ENCODE results near the gene CERS4.

The CERS4 gene

GRCh38 chr19:8208922-8209461, at the start of gene CERS4:
CERS4 (plus strand) TSS chr19:8209370; CDS start chr19:8251077, 41,707 bp downstream.
- H3K9ac ChIP-seq (ENCODE audit: low read length), result peak within 1 kb of the TSS; percentile 73
- TF ChIP-seq EZH2phosphoT487 (conservative IDR thresholded peaks at IDR 0.05; ENCODE audit: low read length), result no peak
- TF ChIP-seq, protein P1, sequence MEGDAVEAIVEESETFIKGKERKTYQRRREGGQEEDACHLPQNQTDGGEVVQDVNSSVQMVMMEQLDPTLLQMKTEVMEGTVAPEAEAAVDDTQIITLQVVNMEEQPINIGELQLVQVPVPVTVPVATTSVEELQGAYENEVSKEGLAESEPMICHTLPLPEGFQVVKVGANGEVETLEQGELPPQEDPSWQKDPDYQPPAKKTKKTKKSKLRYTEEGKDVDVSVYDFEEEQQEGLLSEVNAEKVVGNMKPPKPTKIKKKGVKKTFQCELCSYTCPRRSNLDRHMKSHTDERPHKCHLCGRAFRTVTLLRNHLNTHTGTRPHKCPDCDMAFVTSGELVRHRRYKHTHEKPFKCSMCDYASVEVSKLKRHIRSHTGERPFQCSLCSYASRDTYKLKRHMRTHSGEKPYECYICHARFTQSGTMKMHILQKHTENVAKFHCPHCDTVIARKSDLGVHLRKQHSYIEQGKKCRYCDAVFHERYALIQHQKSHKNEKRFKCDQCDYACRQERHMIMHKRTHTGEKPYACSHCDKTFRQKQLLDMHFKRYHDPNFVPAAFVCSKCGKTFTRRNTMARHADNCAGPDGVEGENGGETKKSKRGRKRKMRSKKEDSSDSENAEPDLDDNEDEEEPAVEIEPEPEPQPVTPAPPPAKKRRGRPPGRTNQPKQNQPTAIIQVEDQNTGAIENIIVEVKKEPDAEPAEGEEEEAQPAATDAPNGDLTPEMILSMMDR (IDR thresholded peaks at IDR 0.05; ENCODE audit: insufficient read depth, low read length, poor library complexity, severe bottlenecking), result no peak
- H3F3A ChIP-seq (ENCODE audit: insufficient read depth), result peaks cover 4% of the 10 kb centered on the region; the same call in 1 of the 2 replicates
- H2AFZ ChIP-seq (ENCODE audit: low read depth, low read length, severe bottlenecking), result peak within 1 kb of the TSS; percentile 28
- H3K4me2 ChIP-seq (ENCODE audit: low read depth, low read length, poor library complexity, severe bottlenecking), result peak within 1 kb of the TSS; percentile 70
- H4K20me1 ChIP-seq (ENCODE audit: low read depth, low read length), result no peaks in the 10 kb centered on the region
- no peaks in the 10 kb centered on the region for H3K36me3 ChIP-seq (ENCODE audit: low read length)
- H3K27me3 ChIP-seq (ENCODE audit: low read length), result no peaks in the 10 kb centered on the region
- H3K27ac ChIP-seq (ENCODE audit: low read depth, low read length), result peak within 1 kb of the TSS; percentile 65
- H3K9me2 ChIP-seq (replicated peaks; ENCODE audit: insufficient read depth, low read length), result no peaks in the 10 kb centered on the region
- H3K4me3 ChIP-seq (ENCODE audit: insufficient read depth, low read length, poor library complexity, severe bottlenecking), result peak within 1 kb of the TSS; percentile 58
- H3K79me2 ChIP-seq (ENCODE audit: insufficient read depth, low read length), result peaks cover 15% of the 10 kb centered on the region; the same call in 1 of the 2 replicates
- no peaks in the 10 kb centered on the region for H3K9me3 ChIP-seq (ENCODE audit: insufficient read depth, low read length)

DNA sequence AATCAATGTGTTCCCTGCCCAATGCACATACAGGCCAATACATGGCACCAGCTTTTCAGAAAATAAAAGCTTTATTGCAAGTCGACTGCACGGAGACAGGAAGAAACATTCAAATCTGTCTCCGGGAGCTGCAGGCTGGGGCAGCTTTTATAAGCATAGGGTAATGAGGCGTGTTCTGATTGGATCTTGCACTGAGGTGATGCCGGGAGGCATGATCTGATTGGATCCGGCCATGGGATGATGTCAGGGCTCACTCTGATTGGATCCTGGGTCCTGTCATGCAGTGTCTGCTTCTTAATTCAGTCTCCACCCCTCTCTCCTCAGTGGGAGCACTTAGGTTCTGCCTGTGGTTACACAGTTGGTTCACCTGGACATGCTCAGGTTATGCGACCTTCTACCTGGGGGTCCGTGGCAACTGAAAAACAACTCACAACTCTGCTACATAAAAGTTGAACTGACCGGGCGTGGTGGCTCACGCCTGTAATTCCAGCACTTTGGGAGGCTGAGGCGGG, 48.0 kb upstream of the CERS4 start:
- H3K4me3 ChIP-seq (ENCODE audit: insufficient read depth, low read length, poor library complexity, severe bottlenecking), result no peak overlapping the region
- H3K27ac ChIP-seq (ENCODE audit: low read depth, low read length), result no peak overlapping the region
- H3K79me2 ChIP-seq (ENCODE audit: insufficient read depth, low read length), result no peaks in the 10 kb centered on the region
- no peaks in the 10 kb centered on the region for H4K20me1 ChIP-seq (ENCODE audit: low read depth, low read length)
- H3K9me3 ChIP-seq (ENCODE audit: insufficient read depth, low read length), result no peaks in the 10 kb centered on the region
- no peaks in the 10 kb centered on the region for H3K9me2 ChIP-seq (replicated peaks; ENCODE audit: insufficient read depth, low read length)
- no peaks in the 10 kb centered on the region for H3K27me3 ChIP-seq (ENCODE audit: low read length)
- H3K9ac ChIP-seq (ENCODE audit: low read length), result no peak overlapping the region
- H3F3A ChIP-seq (ENCODE audit: insufficient read depth), result no peaks in the 10 kb centered on the region
- TF ChIP-seq, protein P1 (IDR thresholded peaks at IDR 0.05; ENCODE audit: insufficient read depth, low read length, poor library complexity, severe bottlenecking), result no peak
- TF ChIP-seq EZH2phosphoT487 (conservative IDR thresholded peaks at IDR 0.05; ENCODE audit: low read length), result no peak
- H3K36me3 ChIP-seq (ENCODE audit: low read length), result no peaks in the 10 kb centered on the region
- no peak overlapping the region for H2AFZ ChIP-seq (ENCODE audit: low read depth, low read length, severe bottlenecking)
- H3K4me2 ChIP-seq (ENCODE audit: low read depth, low read length, poor library complexity, severe bottlenecking), result no peak overlapping the region

DNA sequence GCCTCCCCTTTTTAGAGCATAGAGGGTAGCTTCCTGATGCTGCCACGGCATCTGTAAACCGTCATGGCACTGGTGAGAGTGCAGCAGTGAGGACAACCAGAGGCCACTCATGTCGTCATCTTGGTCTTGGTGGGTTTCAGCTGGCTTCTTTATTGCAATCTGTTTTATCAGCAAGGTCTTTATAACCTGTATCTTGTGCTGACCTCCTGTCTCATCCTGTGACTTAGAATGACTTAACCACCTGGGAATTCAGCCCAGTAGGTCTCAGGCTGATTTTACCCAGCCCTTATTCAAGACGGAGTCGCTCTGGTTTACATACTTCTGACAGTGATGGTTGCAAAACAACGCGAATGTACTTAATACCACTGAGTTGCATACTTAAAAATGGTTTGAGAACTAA, 45.4 kb upstream of the CERS4 start:
- no peaks in the 10 kb centered on the region for H3K36me3 ChIP-seq (ENCODE audit: low read length)
- no peak overlapping the region for H3K9ac ChIP-seq (ENCODE audit: low read length)
- no peaks in the 10 kb centered on the region for H3K27me3 ChIP-seq (ENCODE audit: low read length)
- H3F3A ChIP-seq (ENCODE audit: insufficient read depth), result no peaks in the 10 kb centered on the region
- no peak overlapping the region for H2AFZ ChIP-seq (ENCODE audit: low read depth, low read length, severe bottlenecking)
- TF ChIP-seq, protein P1 (IDR thresholded peaks at IDR 0.05; ENCODE audit: insufficient read depth, low read length, poor library complexity, severe bottlenecking), result no peak
- TF ChIP-seq EZH2phosphoT487 (conservative IDR thresholded peaks at IDR 0.05; ENCODE audit: low read length), result no peak
- no peak overlapping the region for H3K4me3 ChIP-seq (ENCODE audit: insufficient read depth, low read length, poor library complexity, severe bottlenecking)
- H3K9me3 ChIP-seq (ENCODE audit: insufficient read depth, low read length), result no peaks in the 10 kb centered on the region
- no peaks in the 10 kb centered on the region for H3K9me2 ChIP-seq (replicated peaks; ENCODE audit: insufficient read depth, low read length)
- H3K79me2 ChIP-seq (ENCODE audit: insufficient read depth, low read length), result no peaks in the 10 kb centered on the region
- H3K4me2 ChIP-seq (ENCODE audit: low read depth, low read length, poor library complexity, severe bottlenecking), result no peak overlapping the region
- H4K20me1 ChIP-seq (ENCODE audit: low read depth, low read length), result no peaks in the 10 kb centered on the region
- no peak overlapping the region for H3K27ac ChIP-seq (ENCODE audit: low read depth, low read length)

Measured in SU-DHL-6 (cell line).